HEK293 (cell line): Measurements from ENCODE around the gene PHACTR3.

Experiments
- CTCF ChIA-PET: fragments of 350-600 bp; formaldehyde crosslinking; extraction: SDS; loops from one replicate; lab custom pipeline; 2021; ENCODE audit warnings: antibody characterized with exemption; lab: Yijun Ruan, JAX
- POLR2A ChIA-PET: fragments of 300-600 bp; formaldehyde crosslinking; extraction: SDS; loops from one replicate; lab custom pipeline; 2020; ENCODE audit warnings: antibody characterized with exemption, inconsistent platforms; lab: Yijun Ruan, JAX
- H3K27ac ChIP-seq: fragments of 200-500 bp; sonication (Bioruptor generic); 2 replicates; pipeline ENCODE4 v1.5.1; 2014; ENCODE audit warnings: low read depth, low read length, control low read depth, inconsistent platforms; ENCODE audit errors: extremely low read depth
- H3K36me3 ChIP-seq, 2 experiments: fragments of 200-500 bp in 1 of 2; sonication (Bioruptor generic) in 1 of 2; 1 replicate in 1 of 2; 2 replicates in 1 of 2; pipeline ENCODE4 v1.5.1; 2014 to 2017; ENCODE audit warnings: inconsistent platforms in 2 of 2, low read length in 2 of 2; ENCODE audit not compliant: control insufficient read depth in 2 of 2, insufficient read depth in 1 of 2
- H3K4me1 ChIP-seq: fragments of 200-500 bp; sonication (Bioruptor generic); 2 replicates; pipeline ENCODE4 v1.5.1; 2014; ENCODE audit warnings: mild to moderate bottlenecking, low read length, inconsistent platforms; ENCODE audit not compliant: control insufficient read depth, insufficient read depth
- H3K4me3 ChIP-seq: 2 replicates; pipeline ENCODE4 v1.5.1; 2011; ENCODE audit warnings: low read depth, mild to moderate bottlenecking, control low read depth, low read length, moderate library complexity
- H3K9me3 ChIP-seq: fragments of 200-500 bp; sonication (Bioruptor generic); 2 replicates; pipeline ENCODE4 v1.5.1; 2014; ENCODE audit warnings: low read depth, low read length, inconsistent platforms; ENCODE audit not compliant: control insufficient read depth, insufficient read depth
- GLI2 ChIP-seq: fragments of 450-650 bp; formaldehyde crosslinking; IDR thresholded peaks from 2 replicates; pipeline ENCODE4; 2017; ENCODE audit warnings: missing biosample characterization, missing genetic modification characterization, low read depth, borderline replicate concordance
- HIC1 ChIP-seq: fragments of 450-650 bp; formaldehyde crosslinking; IDR thresholded peaks from 2 replicates; pipeline ENCODE4 v1.5.1; 2016; ENCODE audit warnings: missing biosample characterization, missing genetic modification characterization
- KLF1 ChIP-seq: fragments of 450-650 bp; formaldehyde crosslinking; IDR thresholded peaks from 2 replicates; pipeline ENCODE4 v1.5.1; 2016; ENCODE audit warnings: missing biosample characterization, missing genetic modification characterization
- KLF9 ChIP-seq: fragments of 450-650 bp; formaldehyde crosslinking; IDR thresholded peaks from 2 replicates; pipeline ENCODE4 v1.5.1; 2016; ENCODE audit warnings: missing biosample characterization, missing genetic modification characterization, low read depth
- OSR2 ChIP-seq: fragments of 450-650 bp; formaldehyde crosslinking; IDR thresholded peaks from 2 replicates; pipeline ENCODE4 v1.5.1; 2016; ENCODE audit warnings: missing biosample characterization, missing genetic modification characterization
- PRDM10 ChIP-seq: fragments of 450-650 bp; formaldehyde crosslinking; IDR thresholded peaks from 2 replicates; pipeline ENCODE4 v1.5.1; 2016; ENCODE audit warnings: missing biosample characterization, missing genetic modification characterization
- PRDM4 ChIP-seq: fragments of 450-650 bp; formaldehyde crosslinking; IDR thresholded peaks from 2 replicates; pipeline ENCODE4 v1.5.1; 2017; ENCODE audit warnings: missing biosample characterization, missing genetic modification characterization
- SCRT1 ChIP-seq: fragments of 450-650 bp; formaldehyde crosslinking; IDR thresholded peaks from 2 replicates; pipeline ENCODE4 v1.5.1; 2016; ENCODE audit warnings: missing biosample characterization, missing genetic modification characterization, borderline replicate concordance
- YY2 ChIP-seq: fragments of 450-650 bp; formaldehyde crosslinking; IDR thresholded peaks from 2 replicates; pipeline ENCODE4 v1.5.1; 2016; ENCODE audit warnings: missing biosample characterization, missing genetic modification characterization
- ZIC2 ChIP-seq: fragments of 450-650 bp; formaldehyde crosslinking; IDR thresholded peaks from 2 replicates; pipeline ENCODE4 v1.5.1; 2016; ENCODE audit warnings: missing biosample characterization, missing genetic modification characterization
- ZNF132 ChIP-seq: fragments of 450-650 bp; formaldehyde crosslinking; IDR thresholded peaks from 2 replicates; pipeline ENCODE4 v1.5.1; 2017; ENCODE audit warnings: missing biosample characterization, missing genetic modification characterization, borderline replicate concordance
- ZNF239 ChIP-seq: fragments of 450-650 bp; formaldehyde crosslinking; IDR thresholded peaks from 2 replicates; pipeline ENCODE4 v1.5.1; 2016; ENCODE audit warnings: missing biosample characterization, missing genetic modification characterization
- ZNF350 ChIP-seq: fragments of 450-650 bp; formaldehyde crosslinking; IDR thresholded peaks from 2 replicates; pipeline ENCODE4 v1.5.0; 2017; ENCODE audit warnings: missing biosample characterization, mild to moderate bottlenecking, missing genetic modification characterization
- ZNF518A ChIP-seq: fragments of 450-650 bp; formaldehyde crosslinking; conservative IDR thresholded peaks from 2 replicates; pipeline ENCODE4 v1.5.1; 2016; ENCODE audit warnings: low read depth, missing biosample characterization, missing genetic modification characterization
- ZNF560 ChIP-seq: fragments of 450-650 bp; formaldehyde crosslinking; IDR thresholded peaks from 2 replicates; pipeline ENCODE4 v1.5.1; 2017; ENCODE audit warnings: missing biosample characterization, missing genetic modification characterization, borderline replicate concordance
- ZNF692 ChIP-seq: fragments of 450-650 bp; formaldehyde crosslinking; IDR thresholded peaks from 2 replicates; pipeline ENCODE4 v1.5.1; 2016; ENCODE audit warnings: missing biosample characterization, missing genetic modification characterization
- ZNF830 ChIP-seq: fragments of 450-650 bp; IDR thresholded peaks from 2 replicates; pipeline ENCODE4 v1.5.0; 2018; ENCODE audit warnings: missing biosample characterization, missing genetic modification characterization, low read depth, mild to moderate bottlenecking, moderate library complexity
- ZNF843 ChIP-seq: fragments of 450-650 bp; formaldehyde crosslinking; IDR thresholded peaks from 2 replicates; pipeline ENCODE4 v1.5.1; 2016; ENCODE audit warnings: missing biosample characterization, missing genetic modification characterization
- ZSCAN23 ChIP-seq: fragments of 450-650 bp; formaldehyde crosslinking; IDR thresholded peaks from 2 replicates; pipeline ENCODE4 v1.5.1; 2016; ENCODE audit warnings: missing biosample characterization, missing genetic modification characterization
- ZSCAN30 ChIP-seq: fragments of 450-650 bp; IDR thresholded peaks from 2 replicates; pipeline ENCODE4 v1.5.1; 2018; ENCODE audit warnings: missing biosample characterization, mild to moderate bottlenecking, missing genetic modification characterization, moderate library complexity

The PHACTR3 gene

GRCh38 chr20:59680852-59681251 is 76.5 kb downstream of the PHACTR3 start:
- Histone ChIP-seq H3K27ac (no peak overlapping the region), H3K4me1 (no peaks in the 10 kb centered on the region), H3K36me3 (no peaks in the 10 kb centered on the region), H3K4me3 (no peak overlapping the region), H3K9me3 (no peaks in the 10 kb centered on the region)
- CTCF ChIA-PET, result no interaction called here
- TF ChIP-seq ZNF350 (tag by site-specific recombination) (no peak), ZNF692 (tag by site-specific recombination) (no peak), ZNF843 (tag by site-specific recombination) (no peak), ZNF239 (tag by site-specific recombination) (no peak), KLF9 (tag by site-specific recombination) (no peak), ZIC2 (no peak), PRDM10 (no peak)
- POLR2A ChIA-PET, result no interaction called here

GRCh38 chr20:59682603-59683002 is 78.3 kb downstream of the PHACTR3 start:
- Histone ChIP-seq H3K27ac (no peak overlapping the region), H3K9me3 (no peaks in the 10 kb centered on the region), H3K36me3 (no peaks in the 10 kb centered on the region), H3K4me1 (no peaks in the 10 kb centered on the region), H3K4me3 (no peak overlapping the region)
- CTCF ChIA-PET, result no interaction called here
- POLR2A ChIA-PET, result no interaction called here
- TF ChIP-seq GLI2 (tag by site-specific recombination), result no peak
- no peak for TF ChIP-seq ZNF132 (tag by site-specific recombination)
- no peak for TF ChIP-seq SCRT1 (tag by site-specific recombination)
- TF ChIP-seq ZSCAN30 (tag by site-specific recombination), result no peak
- no peak for TF ChIP-seq ZNF830 (tag by site-specific recombination)
- TF ChIP-seq ZNF560, result no peak
- no peak for TF ChIP-seq PRDM4
- no peak for TF ChIP-seq OSR2 (tag by site-specific recombination)
- TF ChIP-seq YY2 (tag by site-specific recombination), result no peak
- TF ChIP-seq ZNF518A (tag by site-specific recombination), result no peak
- TF ChIP-seq HIC1, result no peak
- TF ChIP-seq KLF1 (tag by site-specific recombination), result no peak
- no peak for TF ChIP-seq ZSCAN23
